ENCODE measurements around the gene TEX2.

Gene TEX2, protein sequence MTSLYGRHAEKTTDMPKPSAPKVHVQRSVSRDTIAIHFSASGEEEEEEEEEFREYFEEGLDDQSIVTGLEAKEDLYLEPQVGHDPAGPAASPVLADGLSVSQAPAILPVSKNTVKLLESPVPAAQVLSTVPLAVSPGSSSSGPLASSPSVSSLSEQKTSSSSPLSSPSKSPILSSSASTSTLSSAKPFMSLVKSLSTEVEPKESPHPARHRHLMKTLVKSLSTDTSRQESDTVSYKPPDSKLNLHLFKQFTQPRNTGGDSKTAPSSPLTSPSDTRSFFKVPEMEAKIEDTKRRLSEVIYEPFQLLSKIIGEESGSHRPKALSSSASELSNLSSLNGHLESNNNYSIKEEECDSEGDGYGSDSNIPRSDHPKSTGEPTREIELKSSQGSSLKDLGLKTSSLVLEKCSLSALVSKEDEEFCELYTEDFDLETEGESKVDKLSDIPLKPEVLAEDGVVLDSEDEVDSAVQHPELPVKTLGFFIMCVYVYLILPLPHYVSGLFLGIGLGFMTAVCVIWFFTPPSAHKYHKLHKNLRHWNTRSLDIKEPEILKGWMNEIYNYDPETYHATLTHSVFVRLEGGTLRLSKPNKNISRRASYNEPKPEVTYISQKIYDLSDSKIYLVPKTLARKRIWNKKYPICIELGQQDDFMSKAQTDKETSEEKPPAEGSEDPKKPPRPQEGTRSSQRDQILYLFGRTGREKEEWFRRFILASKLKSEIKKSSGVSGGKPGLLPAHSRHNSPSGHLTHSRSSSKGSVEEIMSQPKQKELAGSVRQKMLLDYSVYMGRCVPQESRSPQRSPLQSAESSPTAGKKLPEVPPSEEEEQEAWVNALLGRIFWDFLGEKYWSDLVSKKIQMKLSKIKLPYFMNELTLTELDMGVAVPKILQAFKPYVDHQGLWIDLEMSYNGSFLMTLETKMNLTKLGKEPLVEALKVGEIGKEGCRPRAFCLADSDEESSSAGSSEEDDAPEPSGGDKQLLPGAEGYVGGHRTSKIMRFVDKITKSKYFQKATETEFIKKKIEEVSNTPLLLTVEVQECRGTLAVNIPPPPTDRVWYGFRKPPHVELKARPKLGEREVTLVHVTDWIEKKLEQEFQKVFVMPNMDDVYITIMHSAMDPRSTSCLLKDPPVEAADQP

DNA sequence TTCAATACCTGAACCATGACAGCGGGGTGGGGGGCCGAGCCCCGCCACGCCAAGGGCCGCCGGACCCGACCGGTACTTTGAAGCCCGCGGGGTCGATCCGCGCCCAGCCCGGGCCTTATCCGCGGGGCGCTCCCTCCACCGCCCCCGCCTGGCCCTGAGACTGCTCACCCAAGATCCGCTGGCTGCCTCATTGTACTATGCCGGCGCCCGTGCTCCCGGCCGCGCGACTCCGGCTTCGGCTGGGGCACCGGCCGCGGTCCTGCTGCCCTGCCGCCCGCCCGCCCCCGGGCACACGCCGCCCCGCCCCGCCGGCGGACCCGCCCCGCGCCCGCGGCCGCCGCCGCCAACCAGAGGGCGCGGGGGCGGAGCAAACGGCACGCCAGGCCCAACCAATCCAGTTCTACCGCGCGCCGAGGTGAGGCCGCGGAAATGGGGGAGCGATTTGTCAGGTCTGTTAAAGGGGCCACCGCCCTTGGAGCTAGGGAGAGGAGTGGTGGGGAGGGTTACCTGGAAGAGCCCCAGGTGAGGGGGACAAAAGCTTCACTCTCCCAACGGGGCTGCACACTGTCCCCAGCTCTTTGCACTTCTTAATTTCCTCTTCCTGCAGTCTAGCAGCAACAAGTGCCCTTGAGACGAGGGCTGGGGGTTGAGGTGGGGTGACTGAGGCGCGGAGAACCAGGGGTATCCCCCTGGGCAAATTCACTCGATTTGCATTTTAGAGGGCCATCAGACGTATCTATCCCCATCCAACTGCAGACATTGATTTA, at the start of gene TEX2:
Gene TEX2, minus strand, starts transcription at position 261 of the 767 bp plus-strand sequence. CDS start 49,043 bp downstream, outside the sequence.
- DNase-seq (peak; percentile 92), ATAC-seq (peak; percentile 88)

DNA sequence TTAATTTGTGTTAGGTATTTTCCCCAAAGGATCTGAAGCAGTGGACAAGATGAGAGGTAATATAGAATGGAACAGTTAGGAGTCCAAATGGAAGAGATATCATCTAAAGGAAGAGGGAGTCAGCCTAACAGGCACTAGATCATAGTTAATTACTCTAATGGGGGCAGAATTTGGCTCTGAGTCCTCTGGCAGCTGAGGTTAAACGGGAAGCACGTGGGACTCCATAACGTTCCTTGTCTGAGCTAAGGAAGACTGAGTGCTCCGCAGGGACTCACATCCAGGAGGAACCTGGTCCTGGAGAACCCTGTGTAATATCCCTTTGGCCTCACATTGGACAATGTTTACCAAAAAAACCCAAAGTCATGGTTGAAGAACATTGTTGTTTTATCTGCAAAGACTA, 46.6 kb upstream of the TEX2 start:
- ATAC-seq (no peak), DNase-seq (no peak)

- DNase-seq: no peak
These were observed 46.0 kb upstream of the TEX2 start for GRCh38 chr17:64309021-64309420.

DNA sequence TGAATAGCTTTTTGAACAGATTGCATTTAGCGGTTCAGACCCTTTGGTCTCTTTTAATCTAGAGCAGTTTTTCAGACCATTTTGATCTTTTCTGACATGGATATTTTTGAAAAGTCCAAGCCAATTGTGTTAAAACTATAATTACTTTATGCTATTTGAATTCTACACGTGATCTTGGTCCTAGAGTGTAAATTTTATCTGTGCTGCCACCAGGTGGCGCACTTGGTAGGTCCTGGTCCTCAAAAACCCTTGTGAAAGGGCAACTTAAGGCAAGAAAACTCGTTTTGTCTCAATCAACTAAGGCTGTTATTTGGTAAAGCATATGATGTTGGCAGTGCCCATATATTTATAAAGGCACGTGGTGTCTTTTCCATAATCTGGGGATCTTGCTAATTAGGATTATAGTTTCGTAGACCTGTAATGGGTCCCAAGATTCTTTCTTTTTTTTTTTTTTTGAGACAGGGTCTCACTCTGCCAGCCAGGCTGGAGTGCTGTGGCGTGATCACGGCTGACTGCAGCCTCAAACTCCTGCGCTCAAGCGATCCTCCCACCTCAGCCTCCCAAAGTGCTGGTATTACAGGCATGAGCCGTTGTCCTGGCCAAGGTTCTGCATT, 43.9 kb upstream of the TEX2 start:
- DNase-seq (peak; percentile 72), ATAC-seq (no peak)

More at GRCh38 chr17:64309021-64309420, 46.0 kb upstream of the TEX2 start:
- ATAC-seq: no peak

DNA sequence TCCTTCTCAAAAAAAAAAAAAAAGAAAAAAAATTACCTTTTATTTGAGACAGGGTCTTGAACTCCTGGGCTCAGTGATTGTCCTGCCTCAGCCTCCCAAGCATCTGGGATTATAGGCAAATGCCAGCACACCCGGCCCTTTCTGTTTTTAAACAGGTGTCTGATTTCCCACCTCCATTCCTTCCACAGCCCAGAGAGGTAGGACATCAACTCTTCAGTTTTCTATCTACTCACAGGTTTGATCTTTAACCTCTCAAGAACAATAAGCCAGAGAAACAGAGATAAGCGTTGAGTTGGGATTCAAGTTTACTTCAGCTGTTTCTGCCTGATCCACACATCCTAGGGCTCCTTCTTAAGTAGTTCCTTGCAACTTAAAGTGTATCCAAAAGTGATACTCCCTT, 41.5 kb upstream of the TEX2 start:
- ATAC-seq (no peak), DNase-seq (no peak)

DNA sequence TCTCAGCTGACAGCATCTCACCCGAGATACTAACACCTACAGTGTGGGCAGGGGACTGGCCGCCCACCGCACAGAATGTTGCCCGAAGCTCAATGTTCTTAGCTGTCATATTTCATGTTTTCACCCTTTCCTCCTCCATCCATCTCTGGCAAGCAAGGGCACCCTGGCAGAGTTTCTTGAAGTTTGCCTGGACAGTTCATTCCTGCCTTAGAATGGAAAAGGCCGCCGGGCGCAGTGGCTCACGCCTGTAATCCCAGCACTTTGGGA, 37.6 kb upstream of the TEX2 start:
- no peak for ATAC-seq
- no peak for DNase-seq

GRCh38 chr17:64297467-64298088, 34.5 kb upstream of the TEX2 start:
- DNase-seq (no peak), ATAC-seq (no peak)

GRCh38 chr17:64296246-64296645, 33.2 kb upstream of the TEX2 start:
- ATAC-seq (no peak), DNase-seq (no peak)

DNA sequence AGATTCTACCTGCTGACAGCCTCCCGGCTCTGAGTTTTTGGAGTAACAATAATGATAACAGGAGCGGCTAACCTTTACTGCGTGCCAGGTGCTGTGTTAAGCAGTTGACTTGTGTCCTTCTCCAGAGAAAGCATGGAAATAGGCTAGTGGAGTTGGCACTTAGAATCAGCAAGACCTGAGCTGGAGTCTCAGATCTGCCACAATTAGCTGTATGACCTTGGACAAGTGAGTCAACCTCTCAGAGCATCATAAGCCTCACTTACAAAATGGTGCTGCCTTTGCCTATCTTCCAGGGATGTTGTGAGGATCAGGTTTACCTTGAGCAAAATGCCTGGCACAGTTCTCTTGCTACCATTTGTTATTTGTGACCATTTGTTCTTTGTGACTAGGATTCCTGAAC, 32.1 kb upstream of the TEX2 start:
- no peak for ATAC-seq

GRCh38 chr17:64291268-64291851, 28.3 kb upstream of the TEX2 start:
- no peak for ATAC-seq

More for the DNA sequence above, 32.1 kb upstream of the TEX2 start:
- DNase-seq: no peak

DNA sequence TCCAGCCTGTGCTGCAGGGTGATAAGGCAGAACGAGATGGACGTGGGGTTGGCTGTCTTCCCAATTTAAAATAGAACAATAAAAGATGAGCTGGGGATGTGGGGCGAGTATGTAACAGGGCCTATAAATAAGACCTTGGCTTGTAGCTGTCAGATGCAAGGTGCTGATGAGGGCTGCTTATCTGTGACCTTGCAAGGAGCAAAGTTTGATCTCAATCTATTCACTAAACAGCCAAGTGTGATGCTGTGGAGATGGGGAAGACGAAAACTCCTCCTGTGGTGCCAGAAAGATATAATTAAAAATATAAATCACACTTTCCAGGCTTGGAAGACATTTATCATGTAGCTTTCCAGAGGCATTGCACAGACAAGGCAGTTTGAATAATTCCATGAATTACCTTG, 26.7 kb upstream of the TEX2 start:
- no peak for ATAC-seq
- DNase-seq: no peak

More at GRCh38 chr17:64291268-64291851, 28.3 kb upstream of the TEX2 start:
- peak; percentile 19 for DNase-seq

DNA sequence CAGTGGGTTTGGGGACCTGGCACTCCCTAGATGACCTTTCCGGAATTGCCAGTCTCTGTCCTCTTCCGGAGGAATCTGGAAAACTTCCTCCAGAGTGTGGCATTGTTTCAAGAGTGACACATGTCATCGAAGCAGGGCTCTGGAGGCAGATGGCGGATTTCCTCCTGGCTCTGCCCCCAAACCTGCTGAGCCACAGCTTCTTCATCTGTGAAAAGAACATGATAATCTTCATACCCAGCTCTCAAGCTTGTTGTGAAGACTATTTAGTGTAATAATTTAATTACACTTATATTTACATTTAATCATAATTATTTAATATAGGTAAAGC, 19.7 kb upstream of the TEX2 start:
- no peak for DNase-seq
- no peak for ATAC-seq

DNA sequence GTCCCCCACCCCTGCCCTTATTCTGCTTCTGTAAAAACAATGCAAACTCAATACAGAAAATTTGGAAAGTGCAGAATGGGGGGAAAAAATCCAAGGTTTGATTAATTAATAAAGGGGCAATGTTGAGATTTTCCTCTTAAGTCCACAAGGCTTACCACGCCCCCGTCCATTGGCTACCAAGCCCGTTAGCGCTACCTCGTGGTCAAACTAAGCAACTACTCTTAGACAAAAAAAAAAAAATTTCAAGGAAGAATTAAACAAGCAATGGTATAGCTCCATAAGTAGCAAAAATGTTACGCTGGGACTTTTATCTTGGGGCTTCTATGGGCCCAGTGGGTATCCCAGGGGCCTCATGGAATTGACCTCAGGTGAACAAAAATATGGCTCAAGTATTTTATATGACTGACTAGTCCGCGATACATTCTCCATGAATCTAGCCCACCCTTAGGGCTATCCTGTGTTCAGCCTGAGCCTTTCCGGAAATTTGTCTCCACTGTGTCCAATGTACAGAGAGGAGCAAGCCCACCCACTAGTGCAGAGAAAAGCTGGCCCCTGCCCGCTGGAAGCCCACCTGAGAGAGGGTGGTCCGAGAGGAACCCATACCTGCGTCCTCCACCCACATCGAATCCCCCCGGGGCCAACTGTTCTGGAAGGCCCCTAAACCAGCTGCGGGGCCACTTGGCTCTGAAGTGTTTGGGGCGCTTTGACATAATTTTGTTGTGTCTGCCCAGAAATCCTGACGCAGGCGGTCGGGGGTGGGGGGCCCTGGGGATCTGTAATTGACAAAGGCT, 19.1 kb upstream of the TEX2 start:
- DNase-seq: peak; percentile 63
- no peak for ATAC-seq

GRCh38 chr17:64278614-64279013, 15.6 kb upstream of the TEX2 start:
- ATAC-seq: no peak
- no peak for DNase-seq

DNA sequence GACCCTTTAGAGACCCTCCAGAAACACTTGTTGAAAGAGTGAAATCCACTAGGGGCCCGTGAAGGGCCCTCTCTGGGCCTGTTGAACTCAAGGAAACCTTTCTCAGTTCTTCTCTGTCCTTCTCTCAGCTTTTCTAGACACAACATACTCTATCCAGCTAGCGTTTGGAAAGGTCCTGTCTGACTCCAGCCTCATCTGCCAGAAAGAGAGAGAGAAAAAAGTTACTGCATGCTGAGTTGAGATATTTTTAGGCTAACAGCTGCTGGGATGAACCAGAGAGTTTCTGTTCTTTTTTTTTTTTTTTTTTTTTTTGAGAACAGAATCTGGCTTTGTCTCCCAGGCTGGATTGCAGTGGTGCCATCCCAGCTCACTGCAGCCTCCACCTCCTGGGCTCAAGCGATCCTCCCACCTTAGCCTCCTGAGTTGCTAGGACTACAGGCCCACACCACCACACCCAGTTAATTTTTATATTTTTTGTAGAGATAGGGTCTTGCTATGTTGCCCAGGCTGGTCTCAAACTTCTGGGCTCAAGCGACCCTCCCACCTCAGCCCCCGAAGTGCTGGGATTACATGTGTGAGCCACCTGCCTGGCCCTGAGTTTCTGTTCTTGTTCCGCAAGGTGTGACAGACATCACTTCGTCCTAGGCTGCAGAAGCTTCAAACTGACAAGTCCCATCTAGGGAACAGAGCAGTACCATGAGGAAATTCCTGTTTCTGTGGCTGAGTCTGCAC, 14.9 kb upstream of the TEX2 start:
- ATAC-seq (no peak), DNase-seq (no peak)

DNA sequence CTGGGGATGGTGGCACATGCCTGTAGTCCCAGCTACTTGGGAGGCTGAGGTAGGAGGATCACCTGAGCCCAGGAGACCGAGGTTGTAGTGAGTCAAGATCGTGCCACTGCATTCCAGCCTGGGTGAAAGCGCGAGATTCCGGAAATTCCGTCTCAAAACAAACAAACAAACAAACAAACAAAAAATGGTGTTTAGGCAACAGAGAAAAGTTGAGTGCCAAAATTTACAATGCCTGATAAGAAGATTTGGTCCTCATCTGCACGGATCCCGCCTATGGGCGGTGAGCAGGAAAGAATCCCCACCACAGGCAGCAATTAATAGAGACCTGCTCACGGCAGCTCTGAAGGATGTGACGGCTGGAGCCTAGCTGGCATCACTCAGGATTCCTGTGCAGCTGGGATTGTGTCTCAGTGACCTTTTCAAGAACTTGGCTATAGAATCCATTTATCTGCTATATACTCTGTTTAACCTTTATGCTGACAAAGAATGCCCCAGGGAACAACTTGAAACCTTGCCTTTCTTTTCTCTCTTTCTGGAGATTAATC, 14.0 kb upstream of the TEX2 start:
- DNase-seq (no peak), ATAC-seq (no peak)

DNA sequence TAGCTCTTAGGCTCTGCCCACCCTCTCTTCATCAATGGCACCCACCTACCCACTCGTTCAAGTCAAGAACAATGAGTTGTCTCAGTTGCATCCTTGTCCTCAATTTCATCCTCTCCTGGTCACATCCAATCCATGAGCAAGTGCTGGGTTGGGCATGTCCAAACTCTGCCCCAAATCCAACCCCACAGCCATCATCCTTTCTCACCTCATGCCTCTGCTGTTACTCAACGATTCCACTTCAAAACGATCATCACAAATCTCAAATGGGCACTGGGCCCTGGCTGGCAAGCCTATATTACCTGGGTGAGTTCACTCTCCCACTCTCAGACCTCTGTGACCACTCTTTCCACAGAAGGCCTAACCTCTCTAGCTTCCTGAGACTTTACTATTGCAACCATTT, 12.0 kb upstream of the TEX2 start:
- DNase-seq (no peak), ATAC-seq (no peak)

DNA sequence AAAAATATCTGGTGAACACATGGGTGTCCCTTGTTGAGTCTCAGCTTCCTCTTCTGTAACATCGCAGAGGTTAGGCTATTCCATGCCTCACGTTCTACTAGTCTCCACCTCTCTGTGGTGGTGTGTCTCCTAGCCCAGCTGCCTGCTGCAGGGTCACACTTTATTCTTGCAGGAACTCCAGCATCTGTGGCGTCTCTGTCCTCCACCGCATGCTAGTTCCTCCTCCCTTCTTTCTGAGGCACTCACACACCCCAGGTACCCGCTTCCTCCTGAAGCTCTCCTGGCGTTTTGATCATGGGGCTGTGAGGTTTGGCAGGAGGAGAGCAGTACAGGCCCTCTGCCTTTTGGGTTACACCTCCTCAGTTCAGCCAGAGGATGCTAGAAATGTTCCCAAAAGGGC, 9.9 kb upstream of the TEX2 start:
- DNase-seq (no peak), ATAC-seq (no peak)

DNA sequence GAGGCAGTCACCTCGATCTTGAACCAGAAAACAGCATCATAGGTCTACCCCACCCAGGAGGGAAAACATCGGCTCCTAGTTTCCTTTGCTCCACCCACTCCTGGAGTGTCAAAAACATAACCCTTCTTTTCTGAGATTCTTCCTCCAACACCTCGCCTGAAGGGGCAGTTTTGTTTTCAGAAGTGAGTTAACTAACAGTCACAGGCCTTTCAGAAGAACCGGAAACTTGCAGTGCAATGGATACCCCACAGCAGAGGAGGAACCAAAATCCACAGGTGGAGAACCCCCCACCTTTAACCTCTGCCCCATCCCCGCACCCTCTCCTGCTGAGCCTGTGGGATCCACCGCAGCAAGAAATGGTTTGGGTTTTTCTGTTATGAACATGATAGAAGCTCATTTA, 7.8 kb upstream of the TEX2 start:
- ATAC-seq (peak; percentile 47), DNase-seq (no peak)
